Measurements from ENCODE around the gene MAML2.

MAML2 gene

DNA sequence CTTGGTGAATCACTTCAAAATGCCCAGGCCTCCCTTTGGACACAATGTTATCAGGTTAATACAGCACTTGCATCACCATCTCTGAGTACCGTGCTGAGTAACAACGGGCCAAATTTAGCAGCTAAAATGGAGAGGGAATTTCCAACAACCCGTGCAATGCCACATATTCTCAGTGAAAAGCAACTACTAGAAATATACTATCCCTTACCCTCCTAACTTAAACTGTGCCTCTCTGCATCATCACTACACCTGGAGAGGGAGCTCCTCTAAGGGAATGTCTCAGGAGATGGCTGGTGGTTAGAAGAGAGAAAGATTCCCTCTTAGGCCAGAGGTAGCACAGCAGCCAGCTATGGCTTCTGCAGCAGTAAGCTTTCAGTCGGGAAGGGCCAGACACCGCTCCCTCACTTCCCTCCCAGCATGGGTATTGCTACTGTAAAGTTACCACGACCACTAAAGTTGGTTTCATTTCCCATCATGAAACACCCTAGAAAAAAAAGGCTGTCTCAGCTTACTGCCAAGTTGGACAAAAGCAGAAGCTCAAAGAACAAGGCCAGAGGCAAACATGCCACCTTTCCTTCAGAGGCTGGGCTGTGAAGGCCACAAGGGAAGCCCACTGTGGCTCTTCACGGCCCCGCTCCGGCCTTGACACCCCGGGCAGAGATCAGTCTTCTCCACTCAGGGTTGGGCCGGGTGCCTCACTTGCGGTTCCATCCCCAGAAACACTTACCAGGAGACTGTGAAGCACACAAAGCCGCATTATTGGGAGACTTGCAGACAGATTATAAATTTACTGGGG is 3.9 kb downstream of the MAML2 start:
- peak; percentile 60 for DNase-seq

DNA sequence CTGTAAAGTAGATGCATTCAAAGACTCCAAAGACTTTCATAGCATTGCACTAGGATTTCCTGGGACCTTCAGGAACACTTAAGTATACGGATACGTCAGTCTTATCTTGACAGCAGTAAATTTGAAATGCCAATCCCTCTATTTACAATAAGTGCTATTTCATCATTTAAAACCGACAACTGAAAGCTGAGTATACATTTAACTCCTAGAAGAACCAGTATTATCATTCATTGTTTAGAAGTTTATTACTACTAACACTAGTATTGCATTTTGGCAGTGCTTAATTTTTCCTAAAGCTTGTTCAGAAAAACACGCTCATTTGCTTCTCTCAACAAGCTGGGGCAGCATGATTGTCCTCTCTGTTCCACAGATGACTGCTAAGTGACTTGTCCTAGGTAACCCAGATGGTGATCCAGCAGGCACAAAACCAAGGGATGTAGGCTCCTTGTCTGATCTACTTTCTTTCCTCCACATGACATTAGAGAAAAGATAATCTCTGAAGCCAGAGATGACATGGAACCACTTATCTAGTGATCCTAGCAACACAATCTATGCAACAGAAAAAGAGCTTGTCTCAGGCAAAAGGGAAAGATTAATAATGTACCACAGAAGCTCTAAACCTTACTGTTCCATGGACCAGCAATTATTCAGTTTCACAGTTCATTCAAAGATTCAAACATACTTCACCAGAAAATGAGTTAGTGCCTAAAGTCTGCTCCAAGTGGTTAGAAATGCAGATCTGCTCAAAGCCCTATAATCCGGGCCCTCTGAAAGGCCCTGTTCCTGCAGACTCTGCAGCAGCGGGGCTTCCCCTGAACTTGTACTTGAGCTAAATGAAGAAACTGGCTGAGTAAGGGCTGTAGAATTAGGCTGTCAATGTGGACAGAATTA is 5.2 kb downstream of the MAML2 start:
- DNase-seq: peak; percentile 71

DNA sequence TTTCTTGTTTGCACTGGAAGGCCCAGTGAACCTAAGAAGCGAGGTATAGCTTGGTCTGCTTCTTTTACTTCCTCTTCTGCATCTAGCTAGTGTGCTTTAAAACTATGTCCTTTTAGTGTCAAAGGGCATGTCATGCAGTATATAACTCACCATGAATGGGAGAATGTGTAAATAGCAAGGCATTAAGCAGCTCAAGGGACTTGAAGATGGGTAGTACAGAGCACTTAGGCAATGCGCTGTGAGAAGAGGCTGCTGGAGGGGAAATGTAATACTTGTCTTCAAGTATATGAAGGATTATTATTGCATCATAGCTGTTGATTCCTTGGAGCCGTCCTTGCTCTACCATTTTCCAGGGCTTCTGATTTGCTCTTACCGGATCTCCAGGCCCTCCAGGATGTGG is 7.6 kb downstream of the MAML2 start:
- DNase-seq: no peak

DNA sequence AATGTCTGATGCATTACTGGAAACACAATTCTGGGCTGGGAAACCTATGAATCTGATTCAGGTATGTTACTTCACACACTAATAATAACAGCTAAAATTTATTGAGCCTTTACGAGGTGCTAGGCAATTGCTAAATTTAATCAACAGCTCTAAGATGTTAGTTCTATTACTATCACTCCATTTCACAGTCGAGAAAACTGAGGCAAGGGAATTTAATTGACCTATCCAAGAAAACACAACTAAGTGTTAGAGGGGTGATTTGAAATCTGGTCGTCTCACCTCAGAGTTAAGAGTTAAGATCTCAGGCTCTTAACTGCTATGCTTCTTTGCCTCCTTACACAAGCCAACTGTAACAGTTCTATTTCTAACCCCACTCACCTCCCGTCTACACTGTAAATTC is 8.8 kb downstream of the MAML2 start:
- no peak for DNase-seq

DNA sequence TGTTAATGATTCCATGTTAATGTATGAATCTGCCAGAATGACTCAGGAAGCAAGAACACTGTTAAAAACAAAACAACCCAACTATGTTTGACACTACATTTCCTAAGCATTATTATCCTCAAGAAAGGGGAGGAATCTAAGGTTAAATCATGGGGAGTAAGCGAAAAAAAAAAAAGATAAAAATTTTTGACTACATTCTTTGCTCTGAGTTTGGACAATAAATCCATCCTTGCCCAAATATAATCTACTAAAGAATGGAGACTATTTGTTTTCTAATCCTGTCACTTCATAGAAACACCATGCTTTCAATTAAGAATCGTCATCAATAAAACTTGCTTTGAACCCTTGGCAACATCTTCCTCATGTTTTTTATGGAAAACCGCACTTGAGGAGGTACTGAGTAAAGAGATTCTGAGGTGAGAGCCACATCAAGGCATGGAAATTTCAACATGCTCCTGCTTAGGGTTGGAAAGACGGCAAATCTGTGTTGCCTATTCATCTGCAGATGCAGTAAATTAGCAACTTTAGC is 9.7 kb downstream of the MAML2 start:
- no peak for DNase-seq

DNA sequence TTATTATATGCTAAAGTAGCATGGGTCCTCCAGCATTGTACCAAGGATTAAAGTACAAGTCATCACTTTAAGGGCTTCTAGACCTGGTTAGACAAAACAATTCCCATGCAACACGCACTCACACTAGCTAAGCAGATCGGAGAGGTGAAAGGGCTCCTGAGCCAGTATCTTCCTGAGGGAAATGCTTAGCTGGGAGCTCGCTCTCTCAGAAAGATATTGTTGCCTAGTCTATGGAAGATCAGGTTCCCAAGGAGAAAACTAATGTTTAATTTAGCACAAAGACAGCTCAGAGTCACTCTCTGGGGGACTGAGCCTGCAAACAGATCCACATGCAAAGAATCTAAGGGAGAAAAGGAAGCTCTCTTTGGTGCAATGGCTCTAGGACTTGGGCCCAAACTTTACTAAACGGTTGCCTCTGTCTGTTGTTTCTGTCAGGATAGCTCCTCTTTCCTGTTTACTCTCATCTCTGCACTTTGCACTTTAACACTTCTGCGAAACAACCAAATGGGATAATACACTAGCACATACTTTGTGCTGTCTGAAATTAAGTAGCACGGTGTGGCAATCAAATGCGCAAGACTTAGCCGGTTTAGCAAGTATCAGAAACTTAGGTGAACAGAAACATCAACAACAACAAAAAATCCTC is 10.7 kb downstream of the MAML2 start:
- no peak for DNase-seq

DNA sequence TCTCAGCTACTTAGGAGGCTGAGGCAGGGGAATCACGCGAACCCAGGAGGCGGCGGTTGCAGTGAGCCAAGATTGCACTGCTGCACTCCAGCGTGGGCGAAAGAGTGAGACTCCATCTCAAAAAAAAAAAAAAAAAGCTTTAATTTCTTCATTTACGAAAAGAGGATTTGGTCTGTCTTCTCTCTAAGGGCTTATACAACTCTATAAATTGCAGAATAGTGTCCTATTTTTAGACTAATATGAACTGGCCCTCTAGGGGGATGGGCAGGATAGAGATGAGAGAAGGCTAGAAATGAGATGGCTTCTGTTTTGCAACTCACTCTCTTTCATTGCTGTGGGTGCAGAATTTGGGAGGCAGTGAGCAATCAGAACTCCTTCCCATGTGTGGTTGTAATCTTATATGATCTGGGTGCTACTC is 11.3 kb downstream of the MAML2 start:
- no peak for DNase-seq

DNA sequence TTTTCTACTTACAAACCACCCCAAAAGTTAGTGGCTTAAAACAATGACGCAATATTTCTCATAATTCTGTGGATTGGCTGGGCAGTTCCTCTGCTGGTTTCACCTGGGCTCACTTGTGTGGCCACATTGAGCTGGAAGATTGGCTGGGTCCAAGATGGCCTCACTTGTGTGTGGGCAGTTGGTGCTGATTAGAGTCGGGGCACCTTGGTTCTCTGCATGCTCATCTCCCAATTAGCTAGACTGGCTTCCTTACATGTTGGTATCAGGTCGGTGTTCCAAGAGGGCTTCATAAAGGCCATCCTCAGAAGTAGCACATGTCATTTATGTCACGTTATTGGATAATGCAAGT is 12.5 kb downstream of the MAML2 start:
- no peak for DNase-seq

DNA sequence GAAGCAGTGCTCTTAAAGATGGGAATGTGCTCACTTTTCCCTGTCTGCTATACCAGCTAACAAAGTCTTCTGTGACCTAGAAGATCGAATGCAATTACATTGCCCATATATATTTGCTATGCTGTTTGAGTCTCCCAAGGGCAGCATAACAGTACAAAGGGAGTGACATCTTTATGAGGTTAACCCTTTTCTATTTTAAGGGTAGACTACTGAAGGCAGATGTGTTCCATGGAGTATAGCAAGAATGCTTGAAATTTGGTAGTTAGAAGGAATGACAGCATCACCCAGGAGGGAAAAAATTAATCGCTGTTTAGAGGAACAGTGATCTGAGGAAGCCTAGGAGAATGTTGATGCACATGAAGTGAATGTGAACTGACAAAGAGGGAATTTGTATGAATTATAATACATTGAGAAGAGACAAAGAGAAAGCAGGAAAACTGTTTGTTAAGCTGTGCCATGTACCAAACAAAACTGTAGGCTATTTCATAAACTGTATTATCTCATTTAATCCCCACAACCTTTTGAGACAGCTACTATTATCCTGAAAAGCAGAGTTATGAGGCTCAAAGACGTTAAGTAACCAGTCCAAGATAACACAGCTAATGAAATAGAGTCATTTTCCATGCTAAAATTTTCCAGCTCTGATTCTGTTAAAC is 13.0 kb downstream of the MAML2 start:
- no peak for DNase-seq

DNA sequence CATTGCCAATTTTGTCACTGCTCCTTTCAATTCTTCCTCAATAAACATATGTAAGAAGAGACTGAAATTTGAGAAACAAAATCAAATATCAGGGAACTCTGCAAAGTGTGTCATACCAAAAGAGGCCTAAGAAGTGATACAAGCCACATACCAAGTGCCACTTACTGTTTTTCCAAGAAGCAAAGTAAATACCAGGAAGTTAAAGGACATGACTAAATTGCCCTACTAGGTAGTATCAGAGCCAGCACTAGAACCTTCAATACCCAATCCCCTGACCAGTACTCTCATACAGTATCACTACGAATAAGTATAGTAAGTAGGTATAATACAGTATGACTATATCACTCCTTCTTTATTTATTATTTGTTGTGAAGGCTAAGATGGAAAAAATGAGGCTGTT is 13.6 kb downstream of the MAML2 start:
- DNase-seq: no peak

DNA sequence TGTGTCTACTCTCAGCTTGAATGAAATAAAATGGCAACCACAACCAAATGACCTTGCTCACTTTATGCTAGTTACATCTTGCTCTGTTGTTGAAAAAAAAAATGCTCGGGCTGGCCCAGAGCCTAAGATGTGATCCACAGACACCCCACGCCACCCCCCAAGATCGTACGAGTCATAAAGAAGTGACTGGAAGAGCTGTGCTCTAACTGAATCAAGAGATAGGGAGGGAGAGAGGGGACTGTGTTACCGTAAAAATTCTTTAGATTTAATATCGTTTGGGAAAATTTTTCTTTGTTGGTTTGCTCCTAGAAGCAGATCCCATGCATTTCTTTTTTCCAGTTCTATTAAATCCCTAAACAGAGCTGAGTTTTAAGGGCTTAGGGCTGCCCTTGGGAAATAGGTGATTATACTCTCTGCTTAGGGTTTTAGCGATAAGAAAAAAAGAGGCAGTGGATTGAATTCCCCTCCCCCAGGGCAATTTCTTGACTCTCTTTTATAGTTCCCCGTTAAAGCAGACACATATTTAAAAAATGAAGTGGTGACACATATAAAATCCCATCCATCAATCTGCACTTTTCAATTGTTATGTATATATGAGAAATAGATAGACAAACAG is 14.5 kb downstream of the MAML2 start:
- DNase-seq: no peak

DNA sequence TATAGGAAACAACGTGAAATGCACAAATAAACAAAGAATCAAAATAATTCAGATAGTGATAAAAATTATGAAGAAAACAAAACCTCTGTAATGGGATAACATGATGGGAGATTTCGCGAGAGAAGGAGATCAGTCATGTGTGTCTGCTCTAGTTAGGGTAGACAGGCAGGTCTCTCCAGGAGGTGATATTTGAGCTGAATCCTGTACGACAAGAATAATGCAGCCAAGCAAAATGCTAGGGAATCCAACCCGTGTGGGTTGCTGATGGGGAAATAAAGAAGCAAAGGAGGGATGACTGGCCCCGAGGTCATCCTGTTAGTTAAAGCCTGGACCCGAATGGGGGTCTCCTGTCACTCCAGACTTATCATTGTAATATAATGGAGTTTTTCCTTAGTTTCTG is 16.0 kb downstream of the MAML2 start:
- no peak for DNase-seq

DNA sequence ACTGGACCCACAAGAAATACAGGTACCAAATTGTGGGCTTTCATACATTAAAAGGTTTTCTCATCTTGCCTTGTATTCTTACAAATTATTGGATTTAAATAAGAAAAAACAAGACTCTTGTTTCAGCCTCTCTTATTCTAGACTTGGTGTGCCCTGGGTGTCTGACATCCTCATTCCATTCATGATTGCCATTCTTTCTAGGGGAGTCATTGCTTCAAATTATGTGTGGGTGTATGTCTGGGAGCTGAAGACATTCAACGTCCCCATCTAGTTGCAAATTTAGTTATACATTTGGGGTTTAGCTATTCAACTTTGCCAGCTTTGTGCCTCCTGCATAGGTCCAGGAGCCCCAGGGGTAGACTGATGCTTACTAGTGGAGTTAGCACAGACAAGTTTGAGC is 18.1 kb downstream of the MAML2 start:
- no peak for DNase-seq

DNA sequence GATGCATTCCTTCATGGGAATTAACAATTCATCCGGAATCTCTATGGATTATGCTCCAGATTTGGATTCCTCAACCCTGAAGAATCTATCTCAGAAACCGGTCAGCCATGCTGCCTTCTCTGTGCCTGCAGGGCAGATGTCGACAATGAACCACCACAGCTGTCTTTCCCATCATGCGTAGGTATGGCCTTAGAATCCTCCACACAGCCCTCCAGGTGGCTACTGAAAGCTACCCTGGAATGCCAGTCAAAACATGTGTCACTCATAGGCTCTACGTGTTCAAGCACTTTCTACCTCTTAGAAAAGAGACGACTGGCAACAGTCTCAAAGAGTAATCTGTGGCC is 19.4 kb downstream of the MAML2 start:
- DNase-seq: no peak

DNA sequence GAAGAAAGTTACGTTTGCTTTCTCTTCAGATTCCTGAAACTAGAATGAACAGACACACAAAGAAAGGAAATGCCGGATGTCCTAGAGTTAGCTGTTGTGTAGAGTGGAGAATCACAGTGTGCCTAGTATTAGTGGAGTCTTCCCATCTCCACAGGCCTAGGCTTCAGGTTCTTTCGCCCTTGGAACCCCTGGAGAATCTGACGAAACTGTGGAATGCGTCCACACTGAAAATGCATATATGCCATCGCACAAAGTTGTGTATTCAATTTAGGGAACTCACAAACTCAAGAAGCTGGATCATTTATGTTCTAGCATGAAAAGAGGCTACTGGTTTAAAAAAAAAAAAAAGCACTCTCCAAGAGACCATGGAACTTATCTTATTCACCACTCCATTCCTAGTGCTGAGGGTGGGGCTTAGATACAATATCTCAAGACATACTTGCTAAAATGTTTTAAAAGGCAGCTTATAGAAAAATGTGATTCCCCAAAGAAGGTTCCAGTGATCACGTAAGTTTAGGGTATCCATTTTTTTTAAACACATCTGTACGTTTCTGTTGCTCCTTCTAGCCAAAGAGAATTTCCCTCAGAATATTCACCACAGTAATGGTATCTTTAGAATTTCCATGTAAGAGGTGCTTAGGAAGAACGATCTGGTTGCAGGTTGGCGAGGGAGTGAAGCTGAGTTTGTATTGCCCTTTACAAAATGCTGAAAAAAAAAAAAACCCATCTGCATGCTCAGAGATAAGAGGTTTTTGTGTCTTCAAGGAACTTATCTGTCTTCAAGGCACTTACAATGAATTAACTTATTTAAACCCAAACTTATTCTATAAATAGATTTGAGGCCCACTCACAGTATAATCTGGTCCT is 20.0 kb downstream of the MAML2 start:
- DNase-seq: no peak

DNA sequence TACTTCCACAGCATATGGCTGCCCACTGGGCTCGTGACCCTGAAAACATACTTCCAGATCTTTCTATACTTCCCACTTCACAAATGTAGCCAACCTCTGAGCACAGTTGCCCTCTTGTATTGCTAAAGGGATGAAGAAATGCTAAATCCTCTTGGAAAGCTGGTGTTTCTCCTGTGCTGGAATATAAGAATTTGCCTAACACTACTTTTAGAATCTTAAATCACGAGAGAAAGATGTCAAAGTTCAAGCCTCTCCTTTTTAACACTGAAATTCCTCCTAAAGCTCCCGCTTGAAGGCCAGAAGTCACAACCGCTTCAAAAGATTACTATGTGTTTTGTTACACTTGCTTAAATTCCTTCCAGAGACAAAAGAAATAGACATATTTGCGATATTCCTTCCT is 21.9 kb downstream of the MAML2 start:
- no peak for DNase-seq

DNA sequence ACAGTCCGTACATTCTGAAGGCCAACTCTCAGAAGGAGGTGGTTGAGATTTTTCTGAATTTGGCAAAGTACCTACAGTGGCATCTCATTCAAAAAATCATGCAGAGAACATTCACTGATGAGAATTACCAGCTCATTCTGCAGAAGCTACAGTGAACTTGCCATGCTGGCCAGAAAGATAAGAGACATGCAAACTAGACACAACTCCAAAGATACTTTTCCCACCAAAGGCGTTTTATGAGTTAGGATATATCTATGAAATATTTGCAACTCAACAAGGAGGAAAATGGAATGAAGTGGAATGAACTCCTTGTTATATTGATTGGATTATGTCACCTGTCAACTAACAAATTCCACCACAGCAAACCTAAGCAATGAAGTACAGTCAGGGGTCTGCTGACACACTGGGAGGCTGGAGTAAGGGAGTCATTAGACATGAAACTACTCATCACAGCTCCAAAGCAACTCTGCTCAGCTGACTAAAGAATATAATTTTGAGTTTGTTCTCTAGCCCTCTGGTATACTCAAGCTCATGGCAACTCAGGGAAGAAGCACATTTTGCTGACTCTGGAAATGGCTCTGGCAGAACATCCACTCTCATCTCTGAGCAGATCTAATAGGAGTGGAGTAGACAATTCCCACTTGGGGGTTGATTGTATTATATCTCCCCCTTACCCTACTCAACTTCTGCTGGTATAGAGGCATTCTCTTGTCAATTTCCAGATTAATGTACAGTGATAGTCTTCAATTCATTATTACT is 22.9 kb downstream of the MAML2 start:
- no peak for DNase-seq

DNA sequence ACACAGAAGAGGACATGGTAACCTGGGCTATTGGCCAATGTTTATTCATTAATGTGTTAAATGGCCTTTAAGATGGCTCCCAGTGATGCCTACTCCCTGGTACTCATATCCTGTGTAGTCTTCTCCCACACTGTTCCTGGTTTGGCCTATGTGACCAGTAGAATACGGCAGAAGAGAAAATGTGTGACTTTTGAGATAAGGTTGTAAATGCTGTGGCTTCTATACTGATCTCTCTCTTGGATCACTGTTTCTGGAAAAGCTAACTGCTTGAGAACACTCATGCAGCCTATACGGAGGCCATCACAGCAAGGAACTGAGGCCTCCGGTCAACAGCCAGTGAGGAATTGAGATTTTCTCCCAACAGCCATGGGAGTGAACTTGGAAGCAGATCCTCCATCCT is 24.1 kb downstream of the MAML2 start:
- DNase-seq: no peak

DNA sequence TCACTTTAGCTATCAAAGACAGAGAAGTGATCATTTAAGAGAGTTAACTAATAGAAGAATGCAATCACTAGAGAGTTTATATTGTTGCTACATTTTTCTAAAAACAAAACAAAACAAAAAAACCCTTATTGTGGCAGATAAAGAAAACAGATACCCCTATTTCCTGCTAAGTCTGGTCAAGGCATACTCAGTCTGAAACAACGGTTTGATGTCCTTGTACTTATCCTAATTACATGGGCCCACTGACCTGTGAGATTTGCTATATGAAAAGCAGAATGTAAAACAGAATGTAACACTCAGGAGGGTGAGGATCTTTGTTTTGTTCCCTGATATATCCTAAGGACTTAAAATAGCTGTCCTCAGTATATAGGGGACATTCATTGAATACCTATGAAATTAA is 24.6 kb downstream of the MAML2 start:
- DNase-seq: no peak

DNA sequence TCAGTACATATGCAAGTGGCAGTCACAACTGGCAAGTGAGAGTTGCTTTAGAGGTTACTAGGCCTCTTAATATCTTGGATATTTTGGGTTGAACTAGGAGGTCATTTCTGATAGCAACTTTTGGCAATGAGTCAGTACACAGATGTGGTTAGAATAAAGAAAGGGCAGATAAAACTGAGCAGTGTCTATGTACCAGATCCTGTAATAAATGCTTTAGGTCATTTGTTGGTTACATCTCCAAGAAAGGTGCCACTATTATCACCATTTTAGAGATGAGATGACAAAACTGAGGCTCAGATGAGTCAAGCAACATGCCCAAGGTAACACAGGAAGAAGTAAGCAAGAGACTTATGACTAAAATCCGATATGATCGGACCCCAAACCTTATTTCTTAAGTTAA is 25.0 kb downstream of the MAML2 start:
- DNase-seq: no peak

DNA sequence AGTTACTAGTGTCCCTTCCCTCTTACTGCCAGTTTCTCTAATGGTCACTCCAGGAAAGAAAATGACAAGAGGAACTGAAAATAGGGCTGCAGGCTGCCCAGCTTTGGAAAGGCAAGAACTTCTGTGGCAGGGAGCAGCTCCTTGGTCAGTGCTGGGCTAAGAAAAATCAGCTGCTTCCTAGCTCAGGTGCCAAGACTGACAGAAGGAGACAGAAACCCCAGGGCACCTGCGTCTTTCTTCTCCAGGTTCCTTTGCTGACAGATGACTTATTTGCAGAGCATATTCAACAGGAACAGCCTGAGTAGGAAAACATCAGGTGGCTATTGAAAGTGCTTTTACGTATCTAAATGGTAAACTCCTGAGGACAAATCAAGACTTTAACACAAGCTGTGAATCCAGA is 25.4 kb downstream of the MAML2 start:
- no peak for DNase-seq

All from stimulated activated CD4-positive, alpha-beta T cell treated with anti-CD3 and anti-CD28 coated beads, Interleukin-15, amount 100 ng/mL, for 24 hours (primary cell).